Inflammatory macrophage (primary cell): ENCODE results near the gene KIF20A.
A peak's percentile ranks its signal among the peaks of the same experiment; 100 is the strongest.
"Not testable (repeated sequence)": the region's sequence is repeated elsewhere in the genome, so short reads cannot be mapped to it uniquely, and the experiment has no call there.

Experiments
- DNase-seq, 2 donors: peaks; one replicate each; pipeline ENCODE4 v3.0.0-alpha.2; 2020 to 2022

KIF20A gene

DNA sequence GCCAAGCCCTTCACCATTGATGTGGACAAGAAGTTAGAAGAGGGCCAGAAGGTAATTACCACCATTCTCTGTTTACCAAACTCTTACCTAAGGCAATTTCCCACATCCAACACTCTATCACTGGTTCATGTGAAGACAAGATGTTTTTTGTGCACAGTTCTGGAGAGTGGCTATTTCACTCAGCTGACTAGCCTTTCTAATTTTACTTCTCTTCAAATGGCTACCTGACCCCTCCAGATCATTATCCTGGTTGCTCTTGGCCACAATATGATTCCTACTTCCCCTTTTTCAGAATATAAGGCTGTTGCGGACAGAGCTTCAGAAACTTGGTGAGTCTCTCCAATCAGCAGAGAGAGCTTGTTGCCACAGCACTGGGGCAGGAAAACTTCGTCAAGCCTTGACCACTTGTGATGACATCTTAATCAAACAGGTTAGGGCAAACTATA, 7.1 kb downstream of the KIF20A start:
- DNase-seq: peak; percentile 3 to 20

DNA sequence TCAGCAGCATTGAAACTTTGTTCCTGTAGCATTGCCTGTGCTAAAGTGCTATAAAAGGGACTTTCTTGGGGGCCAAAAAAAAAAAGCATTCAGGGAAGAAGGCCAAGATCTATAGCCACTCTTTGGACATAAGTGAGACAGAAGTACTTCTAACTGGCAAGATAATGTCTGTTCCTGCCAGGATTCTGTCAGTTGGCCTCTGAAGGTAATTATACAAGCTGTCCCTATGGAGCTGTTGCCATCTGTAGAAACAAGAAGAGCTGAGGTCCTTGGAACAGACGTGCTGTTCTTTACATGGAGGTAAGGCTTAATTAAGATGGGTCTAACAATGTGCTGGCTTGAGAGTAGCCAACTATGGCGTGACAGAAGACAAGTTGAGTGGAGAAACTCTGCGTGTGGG, 9.7 kb downstream of the KIF20A start:
- DNase-seq: no peak

DNA sequence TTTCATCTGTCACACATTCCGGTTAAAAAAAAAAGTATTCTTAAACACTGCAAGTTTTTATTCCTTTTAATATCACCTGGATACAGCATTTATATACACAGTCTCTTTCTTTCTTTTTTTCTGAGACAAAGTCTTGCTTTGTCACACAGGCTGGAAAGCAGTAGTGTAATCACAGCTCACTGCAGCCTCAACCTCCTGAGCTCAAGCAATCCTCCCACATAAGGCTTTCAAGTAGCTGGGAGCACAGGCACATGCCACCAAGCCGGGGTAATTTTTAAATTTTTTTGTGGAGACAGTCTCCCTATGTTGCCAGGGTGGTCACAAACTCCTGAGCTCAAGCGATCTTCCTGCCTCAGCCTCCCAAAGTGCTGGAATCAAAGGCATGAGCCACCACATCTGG, 13.9 kb downstream of the KIF20A start:
- DNase-seq: no peak

DNA sequence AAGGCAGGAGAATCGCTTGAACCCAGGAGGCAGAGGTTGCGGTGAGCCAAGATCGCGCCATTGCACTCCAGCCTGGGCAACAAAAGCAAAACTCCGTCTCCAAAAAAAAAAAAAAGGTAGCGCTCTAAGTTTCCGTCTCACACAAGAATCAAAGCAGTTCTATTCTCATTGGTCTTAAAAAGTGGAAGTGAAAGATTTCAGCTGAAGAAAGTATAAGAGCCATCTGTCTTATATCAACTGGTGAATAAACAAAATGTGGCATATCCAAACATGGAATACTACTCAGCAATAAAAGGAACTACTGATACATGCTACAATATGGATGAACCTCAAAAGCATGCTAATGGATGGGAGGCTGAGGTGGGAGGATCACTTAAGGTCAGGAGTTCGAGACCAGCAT, 14.9 kb downstream of the KIF20A start:
- not testable (repeated sequence) for DNase-seq

DNA sequence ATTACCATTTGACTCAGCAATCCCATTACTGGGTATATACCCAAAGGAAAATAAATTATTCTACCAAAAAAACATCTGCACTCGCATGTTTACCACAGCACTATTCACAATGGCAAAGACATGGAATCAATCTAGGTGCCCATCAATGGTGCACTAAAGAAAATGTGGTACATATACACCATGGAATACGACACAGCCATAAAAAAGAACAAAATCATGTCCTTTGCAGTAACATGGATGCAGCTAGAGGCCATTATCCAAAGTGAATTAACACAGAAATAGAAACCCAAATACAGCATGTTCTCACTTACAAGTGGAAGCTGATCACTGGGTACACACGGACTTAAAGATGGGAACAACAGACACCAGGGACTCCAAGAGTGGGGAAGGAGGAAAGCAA, 32.1 kb downstream of the KIF20A start:
- DNase-seq: no peak

DNA sequence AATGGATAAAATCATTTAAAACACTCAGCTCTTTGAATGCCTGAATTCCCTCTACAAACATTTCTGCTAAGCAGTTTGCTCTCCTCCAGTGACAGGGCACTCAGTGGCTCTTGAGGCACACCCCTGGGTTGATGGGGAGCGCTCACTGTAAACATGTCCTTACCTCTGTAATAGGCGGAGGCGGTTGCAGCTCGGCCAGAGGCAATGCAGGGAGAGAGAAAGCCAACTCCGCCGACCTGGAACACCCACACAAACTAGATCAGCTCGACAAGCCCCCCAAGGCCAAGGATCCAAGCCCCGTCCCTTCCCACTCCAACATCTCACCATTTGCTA, 33.9 kb downstream of the KIF20A start:
- peak in 1 of 2 donors; percentile 18 for DNase-seq

DNA sequence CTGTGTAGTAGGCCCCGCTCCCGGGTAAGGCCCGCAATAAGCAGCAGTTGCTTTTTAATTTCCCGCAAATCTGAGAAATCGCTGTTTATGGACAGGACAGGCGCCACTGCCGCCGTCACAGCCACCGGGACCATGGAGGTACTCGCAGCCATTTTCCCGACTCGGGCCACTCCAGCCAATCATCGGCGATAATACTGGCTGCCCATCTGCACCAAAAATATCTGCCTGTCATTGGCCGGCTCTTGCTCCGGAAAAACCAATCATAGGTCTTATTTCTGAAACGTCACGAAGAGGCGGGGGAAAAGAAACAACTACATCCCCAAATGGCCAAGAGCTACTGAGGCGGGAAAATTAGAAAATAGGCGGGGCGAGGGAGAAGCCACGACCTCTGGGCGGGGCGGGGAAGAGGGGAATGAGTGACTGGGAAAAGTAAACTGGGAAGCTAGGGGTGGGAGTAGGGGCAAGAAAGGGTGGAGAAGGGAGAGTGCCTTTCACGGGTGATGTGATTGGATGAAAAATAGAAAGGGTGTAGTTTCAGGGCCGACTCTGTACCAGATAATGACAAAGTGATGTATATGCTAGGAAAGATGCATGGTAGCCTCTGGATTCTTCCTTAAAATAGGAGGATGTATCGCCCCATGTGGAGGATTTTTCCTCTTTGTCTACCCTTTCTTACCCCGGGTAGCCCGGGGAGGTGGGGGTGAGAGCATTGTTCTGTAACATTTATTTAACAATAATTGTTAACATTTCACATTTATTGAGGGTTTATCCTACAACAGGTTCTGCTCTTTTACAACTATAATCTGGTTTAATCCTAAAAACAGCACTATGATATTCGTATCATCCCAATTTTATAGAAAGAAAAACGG, 34.5 kb downstream of the KIF20A start, which contains the start of gene CDC23:
Gene CDC23 (minus strand): TSS at position 163 of the 869 bp plus-strand sequence. CDS start 11 bp downstream, at position 152.
- DNase-seq: peak; percentile 98

DNA sequence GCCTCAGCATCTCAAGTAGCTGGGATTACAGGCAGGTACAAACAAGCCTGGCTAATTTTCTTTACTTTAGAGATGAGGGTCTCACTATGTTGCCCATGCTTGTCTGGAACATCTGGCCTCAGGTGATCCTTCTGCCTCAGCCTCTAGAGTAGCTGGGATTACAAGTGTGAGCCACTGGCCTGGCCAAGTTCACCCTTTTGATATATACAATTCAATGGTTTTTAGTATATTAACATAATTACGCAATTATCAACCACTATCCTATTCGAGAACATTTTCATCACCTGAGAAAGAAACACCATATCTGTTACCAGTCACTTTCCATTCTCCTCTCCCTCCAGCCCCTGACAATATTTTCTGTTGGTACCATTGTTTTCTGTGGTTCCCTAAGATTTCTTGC, 37.9 kb downstream of the KIF20A start:
- DNase-seq: no peak

DNA sequence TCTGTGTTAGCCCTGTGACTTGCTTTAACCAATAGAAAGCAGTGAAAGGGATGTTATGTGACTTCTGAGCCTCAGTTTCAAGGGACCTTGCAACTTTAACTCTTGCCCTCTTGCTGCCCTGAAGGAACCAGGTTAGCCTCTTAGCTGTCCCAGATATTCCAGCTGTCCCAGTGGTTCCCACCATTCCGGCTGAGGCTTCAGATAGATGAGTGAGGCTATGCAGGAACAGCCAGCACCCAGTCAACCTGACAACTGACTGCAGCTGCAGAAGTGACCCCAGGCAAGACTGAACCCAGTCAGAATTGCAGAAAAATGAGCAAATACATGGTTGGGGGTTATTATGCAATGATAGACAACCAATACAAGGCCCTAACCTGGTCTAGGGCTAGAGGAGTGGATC, 44.6 kb downstream of the KIF20A start:
- DNase-seq: no peak

DNA sequence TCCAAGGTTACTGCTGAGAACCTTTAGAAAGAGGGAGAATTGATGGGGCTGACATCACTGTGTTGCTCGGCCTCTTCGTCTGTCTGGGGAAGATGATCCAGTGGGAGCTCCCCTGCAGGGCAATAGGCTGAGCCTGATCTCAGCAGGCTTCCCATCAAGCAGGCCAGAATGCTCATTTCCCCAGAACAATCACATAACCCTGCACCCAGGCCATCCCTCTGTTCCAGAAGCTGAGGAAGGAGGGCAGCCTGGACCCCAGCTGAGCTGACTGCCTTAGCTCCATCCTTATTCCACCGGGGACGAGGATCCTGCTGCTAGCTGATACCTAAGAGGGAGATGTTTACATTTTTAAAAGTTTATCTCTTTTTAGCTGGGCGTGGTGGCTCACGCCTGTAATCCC, 45.8 kb downstream of the KIF20A start:
- DNase-seq: no peak

DNA sequence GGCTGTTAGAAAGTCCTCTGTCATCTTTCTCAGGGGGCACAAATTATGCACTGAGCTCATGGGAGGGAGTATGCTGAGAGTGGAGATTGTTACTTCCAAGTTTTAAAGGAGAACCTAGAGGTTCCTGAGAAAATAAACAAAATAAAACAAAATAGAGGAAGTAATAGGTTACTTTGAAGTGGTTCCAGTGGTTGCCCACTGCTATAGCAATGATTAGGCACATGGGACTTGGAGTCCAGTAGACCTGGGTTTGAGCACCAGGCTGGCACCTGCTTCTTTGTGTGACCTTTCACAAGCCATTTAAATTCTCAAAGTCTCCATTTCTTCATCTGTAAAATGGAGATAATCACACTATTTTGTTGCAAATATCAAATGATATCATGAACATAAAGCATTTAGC, 48.0 kb downstream of the KIF20A start:
- DNase-seq: peak in 1 of 2 donors; percentile 37

DNA sequence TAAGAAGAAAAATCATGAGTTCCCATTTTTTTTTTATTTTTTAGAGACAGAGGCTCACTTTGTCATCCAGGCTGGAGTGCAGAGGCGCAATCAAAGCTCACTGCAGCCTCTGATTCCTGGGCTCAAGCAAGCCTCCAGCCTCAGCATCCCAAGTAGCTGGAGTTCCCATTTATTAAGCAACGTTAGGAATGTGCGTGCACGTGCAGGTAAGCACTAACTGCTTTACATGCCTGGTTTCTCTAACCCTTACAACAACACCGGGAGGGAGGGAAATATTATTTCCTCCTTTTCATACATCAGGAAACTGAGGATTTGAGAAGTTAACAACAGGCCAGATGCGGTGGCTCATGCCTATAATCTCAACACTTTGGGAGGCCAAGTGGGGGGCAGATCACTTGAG, 50.5 kb downstream of the KIF20A start:
- DNase-seq: no peak

DNA sequence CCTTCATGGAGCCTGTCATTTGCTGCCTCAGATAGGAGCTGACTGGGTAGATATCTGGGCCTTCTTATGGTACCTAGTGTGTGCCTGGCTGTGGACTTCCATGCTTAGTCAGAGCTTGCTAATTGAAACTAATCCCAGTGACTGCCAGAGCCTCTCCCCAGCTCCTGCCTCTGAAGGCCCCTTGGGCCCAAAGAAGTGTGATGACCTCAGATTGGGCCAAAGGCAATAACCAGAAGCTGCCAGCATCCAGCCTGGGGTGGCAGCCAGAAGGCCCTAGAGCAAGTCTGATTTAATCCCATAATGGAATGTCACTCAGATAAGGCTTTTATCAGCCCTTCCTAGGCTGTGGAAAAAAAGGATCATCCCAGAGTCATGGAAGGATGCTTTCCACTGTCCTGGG, 51.3 kb downstream of the KIF20A start:
- DNase-seq: no peak

DNA sequence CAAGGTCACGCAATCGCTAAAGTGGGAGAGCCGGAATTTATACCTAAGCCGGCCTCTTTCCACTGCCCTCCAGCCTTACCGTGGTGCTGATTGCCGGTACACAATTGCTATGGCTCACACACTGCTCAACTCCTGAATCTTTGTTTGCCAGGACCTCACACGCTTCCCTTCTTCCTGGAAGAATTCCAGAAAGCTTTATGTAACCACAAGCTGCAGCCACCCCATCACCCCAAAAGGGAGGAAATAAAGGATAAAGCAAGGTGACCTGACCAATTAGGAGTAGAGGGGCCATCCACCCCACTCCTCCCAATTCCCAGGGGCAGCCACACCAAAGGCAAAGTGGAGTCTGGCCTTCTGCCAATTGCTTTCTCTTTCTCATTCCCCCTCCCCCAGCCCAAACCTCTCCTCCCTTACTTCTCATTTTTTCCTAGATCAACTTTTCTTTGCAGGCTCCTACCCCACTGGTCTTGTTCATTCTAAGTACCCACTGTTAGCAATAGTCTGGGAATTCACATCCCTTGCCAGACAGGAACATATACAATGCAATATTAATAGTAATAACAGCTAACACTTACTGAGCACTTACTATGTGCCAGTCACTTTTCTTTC, 52.2 kb downstream of the KIF20A start:
- DNase-seq: no peak

DNA sequence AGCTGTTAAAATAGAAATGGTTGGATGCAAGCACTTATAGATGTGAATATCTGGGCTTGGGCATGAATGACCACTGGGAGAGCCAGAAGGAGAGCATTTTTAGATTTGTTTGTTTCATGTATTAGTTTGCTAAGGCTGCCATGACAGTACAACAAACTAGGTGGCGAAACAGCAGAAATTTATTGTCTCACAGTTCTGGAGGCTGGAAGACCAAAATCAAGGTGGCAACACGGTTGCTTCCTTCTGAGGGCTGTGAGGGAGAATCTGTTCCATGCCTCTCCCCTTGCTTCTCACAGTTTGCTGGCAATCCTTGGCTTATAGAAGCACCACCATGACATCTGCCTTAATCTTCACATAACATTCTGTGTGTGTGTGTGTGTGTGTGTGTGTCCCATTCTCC, 54.4 kb downstream of the KIF20A start:
- DNase-seq: no peak

DNA sequence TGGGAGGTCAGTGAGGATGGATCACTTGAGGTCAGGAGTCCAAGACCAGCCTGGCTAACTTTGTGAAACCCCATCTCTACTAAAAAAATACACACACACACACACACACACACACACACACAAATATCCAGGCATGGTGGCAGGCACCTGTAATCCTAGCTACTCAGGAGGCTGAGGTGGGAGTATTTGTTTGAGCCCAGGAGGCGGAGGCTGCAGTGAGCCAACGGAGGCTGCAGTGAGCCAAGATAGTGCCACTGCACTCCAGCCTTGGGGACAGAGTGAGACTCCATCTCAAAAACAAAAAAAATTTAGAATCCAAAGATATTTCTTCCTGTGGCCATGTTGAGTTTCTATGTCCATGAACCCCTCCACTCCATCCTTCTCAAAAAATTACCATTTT, 55.7 kb downstream of the KIF20A start:
- no peak for DNase-seq
